Thoracic aorta (tissue), 2 donors: Measurements from ENCODE around the gene PIM1. TPM values are rescaled to one million over a fixed set of nuclear protein-coding genes. Genes with fewer than 3 reads are reported as not detected.

Experiments used
- ATAC-seq: fragments of 150-250 bp; one replicate; pipeline ENCODE4 v1.8.0; 2017; ENCODE audit warnings: low read depth; ENCODE audit not compliant: insufficient number of reproducible peaks, low FRiP score
- DNase-seq: peaks from one replicate; pipeline ENCODE4 v3.0.0-alpha.2; 2020; ENCODE audit warnings: low spot score
- H3K27ac ChIP-seq, 2 donors: fragments of 200-600 bp; sonication (generic); 1 replicate in 1 of 2; 2 replicates in 1 of 2; pipeline ENCODE4 v1.5.1; 2016; ENCODE audit warnings: mild to moderate bottlenecking in 2 of 2, moderate library complexity in 2 of 2
- H3K27me3 ChIP-seq: fragments of 200-600 bp; sonication (generic); replicated peaks from 2 replicates; pipeline ENCODE4 v1.6.0; 2016; ENCODE audit warnings: mild to moderate bottlenecking; ENCODE audit not compliant: insufficient read depth
- H3K36me3 ChIP-seq: fragments of 200-600 bp; sonication (generic); one replicate; pipeline ENCODE4 v1.5.1; 2016
- H3K4me1 ChIP-seq, 2 donors: fragments of 200-600 bp; sonication (generic); 1 replicate in 1 of 2; 2 replicates in 1 of 2; pipeline versions ENCODE4 v1.5.1 to v1.6.0; 2016; ENCODE audit warnings: low read depth in 2 of 2, mild to moderate bottlenecking in 1 of 2; ENCODE audit not compliant: control insufficient read depth in 1 of 2
- H3K4me3 ChIP-seq: fragments of 200-600 bp; sonication (generic); 2 replicates; pipeline ENCODE4 v1.5.1; 2016; ENCODE audit warnings: mild to moderate bottlenecking
- H3K9me3 ChIP-seq: fragments of 200-600 bp; sonication (generic); 2 replicates; pipeline ENCODE4 v1.5.1; 2016
- total RNA-seq, 2 donors: library from RNA; depleted of rRNA; stranded (reverse); fragments of >200 nt; gene quantifications; one replicate each; pipeline versions ENCODE4 v1.1.0 to v1.2.3, GENCODE V29; 2016
- TF ChIP-seq, protein P1 (sequence below): fragments of 200-600 bp; sonication (generic); IDR thresholded peaks from one replicate; pipeline ENCODE4 v1.5.1; 2019; ENCODE audit warnings: antibody characterized with exemption

PIM1 gene
- total RNA-seq, 2 donors from 2014 or later: 28.8 to 53.6 TPM

DNA sequence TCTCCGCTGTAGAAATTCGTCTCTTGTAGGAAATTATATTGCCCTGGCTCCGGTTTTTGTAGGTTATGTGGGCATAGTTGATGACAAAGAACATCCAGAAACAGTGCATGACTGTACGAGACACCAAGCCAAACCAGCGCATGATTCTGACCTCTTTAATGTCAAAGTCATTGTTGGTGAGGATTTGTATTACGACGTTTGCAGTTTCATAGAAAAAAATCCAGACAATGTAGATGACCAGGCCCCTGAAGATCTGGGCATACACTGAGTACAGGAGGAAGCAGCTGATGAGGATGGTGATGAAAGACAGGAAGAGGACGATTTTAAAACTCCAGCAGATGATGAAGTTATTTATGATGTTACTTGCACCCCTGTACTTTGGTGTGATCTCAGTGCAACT lies 48.6 kb downstream of the PIM1 start:
- Histone ChIP-seq H3K9me3 (no peaks in the 10 kb centered on the region), H3K4me3 (no peak overlapping the region), H3K27ac (no peak overlapping the region), H3K36me3 (no peaks in the 10 kb centered on the region), H3K4me1 (peaks cover 0 to 3% of the 10 kb centered on the region in 2 donors), H3K27me3 (no peaks in the 10 kb centered on the region)
- DNase-seq: no peak
- TF ChIP-seq, protein P1, sequence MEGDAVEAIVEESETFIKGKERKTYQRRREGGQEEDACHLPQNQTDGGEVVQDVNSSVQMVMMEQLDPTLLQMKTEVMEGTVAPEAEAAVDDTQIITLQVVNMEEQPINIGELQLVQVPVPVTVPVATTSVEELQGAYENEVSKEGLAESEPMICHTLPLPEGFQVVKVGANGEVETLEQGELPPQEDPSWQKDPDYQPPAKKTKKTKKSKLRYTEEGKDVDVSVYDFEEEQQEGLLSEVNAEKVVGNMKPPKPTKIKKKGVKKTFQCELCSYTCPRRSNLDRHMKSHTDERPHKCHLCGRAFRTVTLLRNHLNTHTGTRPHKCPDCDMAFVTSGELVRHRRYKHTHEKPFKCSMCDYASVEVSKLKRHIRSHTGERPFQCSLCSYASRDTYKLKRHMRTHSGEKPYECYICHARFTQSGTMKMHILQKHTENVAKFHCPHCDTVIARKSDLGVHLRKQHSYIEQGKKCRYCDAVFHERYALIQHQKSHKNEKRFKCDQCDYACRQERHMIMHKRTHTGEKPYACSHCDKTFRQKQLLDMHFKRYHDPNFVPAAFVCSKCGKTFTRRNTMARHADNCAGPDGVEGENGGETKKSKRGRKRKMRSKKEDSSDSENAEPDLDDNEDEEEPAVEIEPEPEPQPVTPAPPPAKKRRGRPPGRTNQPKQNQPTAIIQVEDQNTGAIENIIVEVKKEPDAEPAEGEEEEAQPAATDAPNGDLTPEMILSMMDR: no peak
- ATAC-seq: no peak

DNA sequence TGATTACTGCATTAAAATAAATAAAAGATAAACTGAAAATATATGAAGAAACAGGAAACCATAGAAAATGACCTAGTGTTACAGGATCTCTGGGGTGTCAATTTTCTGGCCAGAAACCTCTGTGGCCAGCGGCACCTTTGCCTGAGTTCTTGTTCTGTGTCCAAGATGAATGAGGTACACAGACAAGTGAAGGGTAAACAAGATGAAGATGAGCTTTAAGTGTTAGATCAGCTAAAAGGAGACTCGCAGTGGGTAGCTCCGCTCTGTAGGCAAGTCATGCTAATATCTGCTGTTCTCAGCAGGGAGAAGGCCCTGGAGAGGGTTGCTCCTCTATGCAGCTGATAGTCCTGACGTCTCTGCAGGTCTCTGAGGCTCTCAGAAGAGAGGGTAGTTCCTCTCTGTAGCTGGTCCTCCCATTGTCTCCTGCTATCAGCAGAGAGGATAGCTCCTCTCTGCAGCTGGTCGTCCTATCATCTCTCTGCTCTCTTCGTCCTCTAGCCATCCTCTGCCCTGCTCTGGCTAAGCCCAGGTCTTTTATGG lies 51.7 kb downstream of the PIM1 start:
- Histone ChIP-seq H3K27ac (peak overlapping the region in 1 of 2 donors; percentile 31), H3K9me3 (no peaks in the 10 kb centered on the region), H3K4me3 (peak overlapping the region; percentile 86), H3K4me1 (peaks cover 0 to 3% of the 10 kb centered on the region in 2 donors), H3K36me3 (no peaks in the 10 kb centered on the region), H3K27me3 (no peaks in the 10 kb centered on the region)
- DNase-seq (no peak), ATAC-seq (no peak)
- TF ChIP-seq, protein P1: no peak

DNA sequence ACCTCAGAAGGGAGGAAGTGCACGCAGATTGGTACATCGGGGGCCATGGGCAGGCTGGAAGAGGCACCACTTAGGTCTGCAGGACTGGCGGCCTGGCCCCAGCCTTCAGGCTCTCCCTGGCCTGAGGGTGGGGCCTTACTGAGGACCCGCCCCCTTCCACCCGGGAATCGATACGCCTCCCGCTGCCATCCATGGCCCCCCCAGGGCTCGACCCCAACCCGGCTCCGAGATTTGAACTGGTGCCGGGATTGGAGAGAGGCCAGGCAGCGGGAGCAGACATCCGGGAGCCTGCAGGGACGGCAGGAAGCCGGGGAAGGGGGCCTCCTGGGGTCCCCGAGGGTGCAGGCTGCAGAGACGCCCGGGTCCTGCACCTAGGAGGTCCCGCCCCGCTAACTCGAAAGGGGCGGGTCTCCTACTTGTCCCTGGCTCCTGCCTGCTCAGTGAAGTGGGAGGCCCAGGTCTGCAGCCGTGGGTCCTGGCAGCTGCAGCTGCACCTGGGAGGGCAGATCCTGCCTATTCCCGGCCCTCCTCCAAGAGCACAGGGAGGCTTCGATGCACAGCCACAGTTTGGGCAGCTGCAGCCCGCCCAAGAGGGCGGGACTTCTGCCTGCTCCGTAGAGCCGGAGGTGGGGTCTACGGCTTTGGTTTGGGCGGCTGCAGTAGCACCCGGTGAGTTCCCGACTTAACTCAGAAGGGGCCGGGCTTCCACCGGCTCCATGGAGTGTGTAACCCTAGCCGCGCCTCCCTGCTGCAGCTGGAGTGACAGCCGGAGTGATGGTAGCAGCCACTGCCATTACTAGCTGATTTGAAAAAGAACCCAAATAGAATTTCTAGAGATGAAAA lies 52.4 kb downstream of the PIM1 start:
- TF ChIP-seq, protein P1: no peak
- ATAC-seq: peak; percentile 80
- Histone ChIP-seq H3K4me3 (peak overlapping the region; percentile 86), H3K4me1 (peaks cover 0 to 3% of the 10 kb centered on the region in 2 donors), H3K36me3 (no peaks in the 10 kb centered on the region), H3K9me3 (no peaks in the 10 kb centered on the region), H3K27ac (peak overlapping the region in 1 of 2 donors; percentile 31), H3K27me3 (no peaks in the 10 kb centered on the region)
- DNase-seq: peak; percentile 50

DNA sequence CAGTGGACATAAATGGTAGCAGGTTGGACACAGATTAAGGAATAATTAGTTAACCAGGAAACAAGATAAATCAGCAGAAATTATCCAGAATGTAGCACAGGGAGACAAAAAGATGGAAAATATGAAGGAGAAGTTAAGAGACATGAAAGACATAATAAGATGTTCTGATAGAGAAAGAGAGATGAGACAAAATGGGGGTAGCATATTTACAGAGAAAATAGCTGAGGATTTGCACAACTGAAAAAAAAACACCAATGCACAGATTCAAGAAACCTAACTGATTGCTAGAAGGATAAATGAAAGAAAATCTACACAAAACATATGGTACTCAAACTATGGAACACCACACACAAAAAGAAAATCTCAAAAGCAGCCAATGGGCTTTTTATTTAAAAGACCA lies 53.0 kb downstream of the PIM1 start:
- peak overlapping the region in 1 of 2 donors; percentile 31 for H3K27ac ChIP-seq
- DNase-seq (no peak), ATAC-seq (no peak)
- peak overlapping the region; percentile 86 for H3K4me3 ChIP-seq
- no peaks in the 10 kb centered on the region for H3K9me3 ChIP-seq
- peaks cover 0 to 3% of the 10 kb centered on the region in 2 donors for H3K4me1 ChIP-seq
- TF ChIP-seq, protein P1: no peak
- H3K36me3 ChIP-seq: no peaks in the 10 kb centered on the region
- H3K27me3 ChIP-seq: no peaks in the 10 kb centered on the region

Other genes starting within 250 kb of the PIM1 start
- 10 to 100 TPM; 44.3 to 89.7 TPM for gene PI16, start 215.4 kb upstream of the PIM1 start, total RNA-seq
- gene MTCH1, start 184.0 kb upstream of the PIM1 start, total RNA-seq: 100 to 1,000 TPM; 237 to 273 TPM
- 10 to 100 TPM; 27.5 to 52.5 TPM for gene FGD2, start 164.5 kb upstream of the PIM1 start, total RNA-seq
- gene TBC1D22B, start 87.6 kb downstream of the PIM1 start, total RNA-seq: 10 to 100 TPM in 1 of 2 donors, 1 to 10 TPM in 1; 7.7 to 11.6 TPM
- 1 to 10 TPM in 1 of 2 donors, under 1 TPM in 1; 0.41 to 6.2 TPM for gene TMEM217, start 88.0 kb downstream of the PIM1 start, total RNA-seq
- gene RNF8, start 183.8 kb downstream of the PIM1 start, total RNA-seq: 10 to 100 TPM; 10.0 to 16.6 TPM